Neural cell (in vitro differentiated cells): ENCODE data around the gene KCNQ5. TPM values are rescaled to one million over a fixed set of nuclear protein-coding genes. Genes with fewer than 3 reads are reported as not detected.

Source experiments
- H2AFZ ChIP-seq: fragments of 200-600, 300-800 bp; sonication (generic), shearing (Covaris generic); 2 replicates; pipeline ENCODE4 v1.6.0; 2014; ENCODE audit warnings: low read depth, mild to moderate bottlenecking, antibody characterized with exemption, low read length, moderate library complexity
- H3F3A ChIP-seq: fragments of 200-600 bp; shearing (Covaris generic); 2 replicates; pipeline ENCODE4 v1.6.1; 2016; ENCODE audit warnings: mild to moderate bottlenecking, moderate library complexity, mixed read lengths, antibody characterized with exemption, low read length; ENCODE audit not compliant: insufficient read depth, poor library complexity, severe bottlenecking
- H3K27ac ChIP-seq: fragments of 200-600, 300-800 bp; sonication (generic), shearing (Covaris generic); 2 replicates; pipeline ENCODE4 v1.5.1; 2014; ENCODE audit warnings: mild to moderate bottlenecking, low read length, moderate library complexity
- H3K27me3 ChIP-seq: fragments of 300-800, 200-600 bp; sonication (generic), shearing (Covaris generic); 2 replicates; pipeline ENCODE4 v1.6.0; 2014; ENCODE audit warnings: mild to moderate bottlenecking, low read depth, low read length, moderate library complexity; ENCODE audit not compliant: insufficient read depth
- H3K36me3 ChIP-seq: fragments of 300-800, 200-600 bp; sonication (generic), shearing (Covaris generic); 2 replicates; pipeline ENCODE4 v1.5.1; 2014; ENCODE audit warnings: mild to moderate bottlenecking, antibody characterized with exemption, low read length, moderate library complexity; ENCODE audit not compliant: insufficient read depth
- H3K4me2 ChIP-seq: fragments of 300-800, 200-600 bp; sonication (generic), shearing (Covaris generic); 2 replicates; pipeline ENCODE4 v1.6.0; 2014; ENCODE audit warnings: mild to moderate bottlenecking, low read length
- H3K4me3 ChIP-seq: fragments of 300-800, 200-600 bp; sonication (generic), shearing (Covaris generic); 2 replicates; pipeline ENCODE4 v1.5.1; 2014; ENCODE audit warnings: mild to moderate bottlenecking, low read length, moderate library complexity
- H3K79me2 ChIP-seq: fragments of 200-600 bp; shearing (Covaris generic); replicated peaks from 2 replicates; pipeline ENCODE4 v1.6.0; 2014; ENCODE audit warnings: mild to moderate bottlenecking, low read length, moderate library complexity; ENCODE audit not compliant: insufficient read depth
- H3K9ac ChIP-seq: fragments of 300-800, 200-600 bp; sonication (generic), shearing (Covaris generic); 2 replicates; pipeline ENCODE4 v1.6.1; 2016; ENCODE audit warnings: mild to moderate bottlenecking, low read length, mixed read lengths
- H3K9me2 ChIP-seq: fragments of 200-600 bp; shearing (Covaris generic); 2 replicates; pipeline ENCODE4 v1.6.1; 2016; ENCODE audit warnings: mild to moderate bottlenecking, low read length, mixed read lengths; ENCODE audit not compliant: insufficient read depth
- H3K9me3 ChIP-seq: fragments of 200-600, 300-800 bp; sonication (generic), shearing (Covaris generic); 2 replicates; pipeline ENCODE4 v1.6.1; 2016; ENCODE audit warnings: mild to moderate bottlenecking, mixed run types, low read length, moderate library complexity, mixed read lengths
- H4K20me1 ChIP-seq: fragments of 200-600 bp; shearing (Covaris generic); 2 replicates; pipeline ENCODE4 v1.6.1; 2016; ENCODE audit warnings: mild to moderate bottlenecking, mixed run types; ENCODE audit not compliant: insufficient read depth
- EP300 ChIP-seq: fragments of 450-650 bp; conservative IDR thresholded peaks from 2 replicates; pipeline ENCODE4 v1.6.1; 2014; ENCODE audit warnings: antibody characterized with exemption, mild to moderate bottlenecking, moderate library complexity; ENCODE audit not compliant: poor library complexity, severe bottlenecking
- EZH2 ChIP-seq: fragments of 200-600, 300-800 bp; shearing (Covaris generic), sonication (generic); IDR thresholded peaks from 2 replicates; pipeline ENCODE4 v1.6.1; 2014; ENCODE audit warnings: antibody characterized with exemption, low read length, borderline replicate concordance, mild to moderate bottlenecking; ENCODE audit not compliant: insufficient read depth, poor library complexity, severe bottlenecking
- MXI1 ChIP-seq: fragments of 450-650 bp; conservative IDR thresholded peaks from 2 replicates; pipeline ENCODE4 v1.6.1; 2014; ENCODE audit warnings: antibody characterized with exemption, mild to moderate bottlenecking; ENCODE audit not compliant: poor library complexity, severe bottlenecking
- POLR2AphosphoS5 ChIP-seq: IDR thresholded peaks from 2 replicates; pipeline ENCODE4 v1.6.1; 2012
- RAD21 ChIP-seq: fragments of 450-650 bp; conservative IDR thresholded peaks from 2 replicates; pipeline ENCODE4 v1.6.1; 2014; ENCODE audit warnings: antibody characterized with exemption, mild to moderate bottlenecking, moderate library complexity
- SMC3 ChIP-seq: fragments of 450-650 bp; conservative IDR thresholded peaks from 2 replicates; pipeline ENCODE4 v1.6.1; 2014; ENCODE audit warnings: antibody characterized with exemption, mild to moderate bottlenecking, moderate library complexity; ENCODE audit not compliant: poor library complexity
- TAF1 ChIP-seq: IDR thresholded peaks from 2 replicates; pipeline ENCODE4 v1.6.1; 2012; ENCODE audit warnings: low read depth
- polyA plus RNA-seq: library from polyadenylated mRNA; depleted of rRNA; stranded (reverse); fragments of >200 nt; gene quantifications from 2 replicates; pipeline ENCODE4 v1.2.3, GENCODE V29; 2014
- TF ChIP-seq, protein P1 (sequence below): IDR thresholded peaks from 2 replicates; pipeline ENCODE4 v1.6.1; 2012; ENCODE audit warnings: borderline replicate concordance
- TF ChIP-seq, protein P2 (sequence below): fragments of 450-650 bp; IDR thresholded peaks from 2 replicates; pipeline ENCODE4 v1.5.1; 2014; ENCODE audit warnings: antibody characterized with exemption, mild to moderate bottlenecking, moderate library complexity; ENCODE audit not compliant: poor library complexity, severe bottlenecking

KCNQ5 gene
- polyA plus RNA-seq, 1 donor from 2014 or later, result 0.30 TPM

DNA sequence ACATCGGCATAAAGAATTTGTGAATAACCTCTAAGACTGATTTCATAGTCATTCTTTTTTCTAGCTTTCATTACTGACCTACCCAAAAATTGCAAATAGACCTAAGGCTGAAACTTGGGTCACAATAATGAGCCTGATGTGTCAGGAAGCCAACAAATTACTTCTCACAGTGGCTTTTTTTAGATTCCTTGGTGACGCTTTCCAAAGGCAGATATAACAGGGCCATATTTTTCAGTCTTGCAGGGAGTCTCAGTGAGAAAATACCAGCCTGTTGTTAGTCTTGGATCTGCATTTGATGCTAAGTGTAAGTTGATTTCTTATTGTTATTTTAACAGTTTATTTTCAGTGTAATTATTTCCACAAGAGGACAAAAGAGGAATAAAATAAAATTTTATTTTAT lies 423.7 kb downstream of the KCNQ5 start:
- Histone ChIP-seq H2AFZ (no peak overlapping the region), H3K36me3 (no peaks in the 10 kb centered on the region), H3K9me3 (no peaks in the 10 kb centered on the region), H4K20me1 (no peaks in the 10 kb centered on the region), H3K9ac (no peak overlapping the region), H3F3A (no peaks in the 10 kb centered on the region), H3K9me2 (no peaks in the 10 kb centered on the region), H3K27ac (no peak overlapping the region), H3K79me2 (no peaks in the 10 kb centered on the region), H3K27me3 (no peaks in the 10 kb centered on the region), H3K4me3 (no peak overlapping the region), H3K4me2 (no peak overlapping the region)
- TF ChIP-seq EP300, result no peak
- TF ChIP-seq, protein P1, sequence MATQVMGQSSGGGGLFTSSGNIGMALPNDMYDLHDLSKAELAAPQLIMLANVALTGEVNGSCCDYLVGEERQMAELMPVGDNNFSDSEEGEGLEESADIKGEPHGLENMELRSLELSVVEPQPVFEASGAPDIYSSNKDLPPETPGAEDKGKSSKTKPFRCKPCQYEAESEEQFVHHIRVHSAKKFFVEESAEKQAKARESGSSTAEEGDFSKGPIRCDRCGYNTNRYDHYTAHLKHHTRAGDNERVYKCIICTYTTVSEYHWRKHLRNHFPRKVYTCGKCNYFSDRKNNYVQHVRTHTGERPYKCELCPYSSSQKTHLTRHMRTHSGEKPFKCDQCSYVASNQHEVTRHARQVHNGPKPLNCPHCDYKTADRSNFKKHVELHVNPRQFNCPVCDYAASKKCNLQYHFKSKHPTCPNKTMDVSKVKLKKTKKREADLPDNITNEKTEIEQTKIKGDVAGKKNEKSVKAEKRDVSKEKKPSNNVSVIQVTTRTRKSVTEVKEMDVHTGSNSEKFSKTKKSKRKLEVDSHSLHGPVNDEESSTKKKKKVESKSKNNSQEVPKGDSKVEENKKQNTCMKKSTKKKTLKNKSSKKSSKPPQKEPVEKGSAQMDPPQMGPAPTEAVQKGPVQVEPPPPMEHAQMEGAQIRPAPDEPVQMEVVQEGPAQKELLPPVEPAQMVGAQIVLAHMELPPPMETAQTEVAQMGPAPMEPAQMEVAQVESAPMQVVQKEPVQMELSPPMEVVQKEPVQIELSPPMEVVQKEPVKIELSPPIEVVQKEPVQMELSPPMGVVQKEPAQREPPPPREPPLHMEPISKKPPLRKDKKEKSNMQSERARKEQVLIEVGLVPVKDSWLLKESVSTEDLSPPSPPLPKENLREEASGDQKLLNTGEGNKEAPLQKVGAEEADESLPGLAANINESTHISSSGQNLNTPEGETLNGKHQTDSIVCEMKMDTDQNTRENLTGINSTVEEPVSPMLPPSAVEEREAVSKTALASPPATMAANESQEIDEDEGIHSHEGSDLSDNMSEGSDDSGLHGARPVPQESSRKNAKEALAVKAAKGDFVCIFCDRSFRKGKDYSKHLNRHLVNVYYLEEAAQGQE, result no peak
- no peak for TF ChIP-seq POLR2AphosphoS5
- no peak for TF ChIP-seq TAF1
- TF ChIP-seq, protein P2, sequence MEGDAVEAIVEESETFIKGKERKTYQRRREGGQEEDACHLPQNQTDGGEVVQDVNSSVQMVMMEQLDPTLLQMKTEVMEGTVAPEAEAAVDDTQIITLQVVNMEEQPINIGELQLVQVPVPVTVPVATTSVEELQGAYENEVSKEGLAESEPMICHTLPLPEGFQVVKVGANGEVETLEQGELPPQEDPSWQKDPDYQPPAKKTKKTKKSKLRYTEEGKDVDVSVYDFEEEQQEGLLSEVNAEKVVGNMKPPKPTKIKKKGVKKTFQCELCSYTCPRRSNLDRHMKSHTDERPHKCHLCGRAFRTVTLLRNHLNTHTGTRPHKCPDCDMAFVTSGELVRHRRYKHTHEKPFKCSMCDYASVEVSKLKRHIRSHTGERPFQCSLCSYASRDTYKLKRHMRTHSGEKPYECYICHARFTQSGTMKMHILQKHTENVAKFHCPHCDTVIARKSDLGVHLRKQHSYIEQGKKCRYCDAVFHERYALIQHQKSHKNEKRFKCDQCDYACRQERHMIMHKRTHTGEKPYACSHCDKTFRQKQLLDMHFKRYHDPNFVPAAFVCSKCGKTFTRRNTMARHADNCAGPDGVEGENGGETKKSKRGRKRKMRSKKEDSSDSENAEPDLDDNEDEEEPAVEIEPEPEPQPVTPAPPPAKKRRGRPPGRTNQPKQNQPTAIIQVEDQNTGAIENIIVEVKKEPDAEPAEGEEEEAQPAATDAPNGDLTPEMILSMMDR, result no peak
- no peak for TF ChIP-seq EZH2
- no peak for TF ChIP-seq SMC3
- TF ChIP-seq RAD21, result no peak
- TF ChIP-seq MXI1, result no peak

DNA sequence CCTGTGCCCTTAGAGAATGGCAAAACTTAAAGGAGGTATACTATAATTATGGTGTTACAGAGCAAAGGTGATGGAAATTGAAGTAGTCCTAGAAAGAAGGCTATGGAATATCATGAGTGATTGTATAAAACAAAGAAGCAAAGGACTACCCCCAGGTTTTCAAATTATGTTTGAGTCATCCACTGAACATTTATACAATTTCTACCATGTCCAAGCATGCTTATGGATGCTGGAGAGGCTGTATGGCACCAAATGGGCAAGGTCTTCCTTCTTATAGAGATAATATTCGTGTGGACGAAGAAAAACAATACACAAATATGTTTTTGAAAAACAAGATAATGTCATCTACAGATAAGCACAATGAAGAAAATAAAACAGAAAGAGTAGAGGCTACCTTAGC lies 425.9 kb downstream of the KCNQ5 start:
- Histone ChIP-seq H3K9me2 (no peaks in the 10 kb centered on the region), H3K4me3 (no peak overlapping the region), H3K9ac (no peak overlapping the region), H3K27ac (no peak overlapping the region), H3K27me3 (no peaks in the 10 kb centered on the region), H3F3A (no peaks in the 10 kb centered on the region), H3K79me2 (no peaks in the 10 kb centered on the region), H2AFZ (no peak overlapping the region), H3K4me2 (no peak overlapping the region), H4K20me1 (no peaks in the 10 kb centered on the region), H3K36me3 (no peaks in the 10 kb centered on the region), H3K9me3 (no peaks in the 10 kb centered on the region)
- TF ChIP-seq MXI1 (no peak), RAD21 (no peak), EP300 (no peak), POLR2AphosphoS5 (no peak), TAF1 (no peak), SMC3 (no peak), EZH2 (no peak)
- TF ChIP-seq, protein P1, result no peak
- TF ChIP-seq, protein P2, result no peak
